Transverse colon (tissue), 3 donors: ENCODE measurements around the gene CDK17.

ENCODE experiments used
- EP300 ChIP-seq: sonication (generic); formaldehyde crosslinking; IDR thresholded peaks from one replicate; pipeline ENCODE4 v1.6.1; 2017; ENCODE audit warnings: antibody characterized with exemption, low read depth
- POLR2AphosphoS5 ChIP-seq, 3 donors: sonication (generic); formaldehyde crosslinking; IDR thresholded peaks; one replicate each; pipeline ENCODE4 v1.6.1; 2016; ENCODE audit warnings: antibody characterized with exemption in 3 of 3

DNA sequence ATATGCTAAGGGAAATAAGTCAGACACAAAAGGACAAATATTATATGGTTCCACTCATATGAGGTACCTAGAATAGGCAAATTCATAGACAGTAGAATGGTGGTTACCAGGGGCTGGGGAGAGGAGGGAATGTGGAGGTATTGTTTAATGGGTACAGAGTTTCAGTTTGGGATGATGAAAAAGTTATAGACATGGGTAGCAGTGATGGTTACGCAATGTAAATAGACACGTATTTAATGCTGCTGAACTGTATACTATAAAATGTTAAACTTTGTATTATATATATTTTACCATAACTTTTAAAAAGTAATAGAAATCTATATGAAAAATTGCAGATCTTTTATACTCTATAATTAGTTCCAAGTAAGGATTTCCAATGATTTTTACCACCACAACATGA is 71.2 kb downstream of the CDK17 start:
- no peak for TF ChIP-seq EP300
- TF ChIP-seq POLR2AphosphoS5 (IDR thresholded peaks at IDR 0.05) = no peak
